ENCODE data around the gene ZDHHC22.

GRCh38 chr14:77128414-77128891, 13.1 kb downstream of the ZDHHC22 start:
- TF ChIP-seq CTCF (IDR thresholded peaks at IDR 0.05) (no peak), REST (IDR thresholded peaks at IDR 0.05; ENCODE audit: insufficient read depth in 1 of 2, low read depth in 2 of 2, low read length in 1 of 2) (no peak), POLR2AphosphoS5 (IDR thresholded peaks at IDR 0.05; ENCODE audit: low read depth, low read length) (no peak), TCF7L2 (IDR thresholded peaks at IDR 0.05; ENCODE audit: low read depth, low read length) (0 out of 2 replicates have a peak, but pooled peaks have one; percentile 31)
